HG02642 (cell line): ENCODE results near the gene NPSR1.

Source experiments
- ATAC-seq: cut with Tn5 transposase; IDR thresholded peaks from one replicate; pipeline ENCODE4 v1.9.1; 2021; ENCODE audit warnings: mild to moderate bottlenecking; ENCODE audit not compliant: unreplicated experiment, poor library complexity

Gene NPSR1

DNA sequence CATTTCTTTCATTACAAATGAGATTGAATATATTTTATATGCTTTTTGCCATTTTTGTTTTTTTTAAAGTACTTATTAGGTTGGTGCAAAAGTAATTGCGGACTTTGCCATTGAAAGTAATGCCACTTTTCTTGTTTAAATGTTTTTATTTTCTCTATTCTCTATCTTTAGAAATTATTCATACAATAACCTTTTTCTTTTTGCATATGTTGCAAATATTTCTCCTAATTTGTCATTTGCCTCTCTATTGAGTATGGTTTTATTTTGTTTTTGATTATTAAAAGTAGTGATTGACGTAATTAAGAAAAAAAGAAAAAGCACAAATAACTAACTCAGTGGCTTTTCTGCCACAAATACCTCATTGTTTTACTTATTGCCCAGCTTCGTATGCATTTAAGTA lies 172.4 kb downstream of the NPSR1 start:
- ATAC-seq = no peak

DNA sequence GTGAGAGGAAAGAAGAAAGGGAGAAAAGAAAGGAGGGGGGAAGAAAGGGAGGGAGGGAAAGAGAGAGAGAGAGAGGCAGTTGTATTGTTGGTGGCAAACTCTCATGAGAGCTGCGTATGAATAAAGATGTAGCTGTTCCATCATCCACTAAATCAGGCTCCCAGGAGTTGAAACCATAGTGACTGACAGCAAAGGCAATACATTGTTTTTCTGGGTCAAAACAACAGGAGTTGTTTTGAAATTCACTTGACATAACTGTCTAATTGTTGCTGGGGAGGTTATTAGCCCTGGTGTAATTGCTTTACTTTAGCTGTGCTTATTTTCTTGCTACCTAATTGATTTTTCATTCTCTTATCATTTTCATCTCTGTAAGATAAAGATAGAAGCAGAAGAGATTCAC lies 173.4 kb downstream of the NPSR1 start:
- ATAC-seq = no peak

DNA sequence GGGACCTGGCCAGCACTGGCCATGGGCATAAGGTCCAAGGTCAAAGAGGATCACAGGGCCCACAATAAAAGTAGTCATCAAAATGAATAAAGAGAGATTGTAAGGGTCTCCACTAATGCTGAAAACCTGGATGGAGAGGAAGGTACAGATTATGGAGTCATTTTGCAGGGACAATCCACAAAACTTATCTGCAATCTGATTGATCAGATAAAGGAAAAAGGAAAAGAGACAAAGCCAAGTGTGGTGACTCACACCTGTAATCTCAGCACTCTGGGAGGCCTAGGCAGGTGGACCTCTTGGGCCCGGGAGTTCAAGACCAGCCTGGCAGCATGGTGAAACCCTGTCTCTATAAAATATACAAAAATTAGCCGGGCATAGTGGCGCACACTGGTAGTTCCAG lies 174.0 kb downstream of the NPSR1 start:
- ATAC-seq = no peak

DNA sequence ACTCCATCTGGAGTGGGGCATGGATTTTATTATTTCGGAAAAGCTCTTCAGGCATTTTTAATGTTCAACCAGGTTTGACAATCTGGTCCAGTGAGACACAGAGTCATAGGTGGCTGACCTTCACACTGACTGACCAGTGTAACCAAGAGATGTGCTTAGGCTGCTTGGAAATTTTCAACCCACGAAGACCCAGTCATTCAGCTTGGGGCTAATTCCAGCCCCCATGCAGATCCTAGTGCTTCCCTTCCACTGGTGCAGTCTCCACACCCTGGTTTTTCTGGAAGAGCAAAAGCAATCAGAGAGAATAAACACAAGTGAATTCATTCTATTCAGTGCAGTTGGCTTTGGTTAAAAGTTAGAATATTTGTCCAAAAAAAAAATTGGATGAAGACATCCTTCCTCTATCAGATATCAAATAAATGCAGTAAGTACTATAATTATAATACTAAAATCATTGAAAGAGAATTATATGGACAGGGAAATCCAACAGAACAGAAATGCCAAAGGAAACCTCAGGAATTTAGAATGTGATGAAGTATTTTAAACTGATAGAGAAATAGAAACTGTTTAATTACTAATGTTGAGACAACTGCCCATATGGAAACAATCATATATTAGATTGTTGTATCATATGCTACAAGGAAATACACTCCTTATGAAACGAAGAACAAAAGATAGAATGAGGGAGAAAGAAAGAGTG lies 178.0 kb downstream of the NPSR1 start:
- ATAC-seq = no peak

DNA sequence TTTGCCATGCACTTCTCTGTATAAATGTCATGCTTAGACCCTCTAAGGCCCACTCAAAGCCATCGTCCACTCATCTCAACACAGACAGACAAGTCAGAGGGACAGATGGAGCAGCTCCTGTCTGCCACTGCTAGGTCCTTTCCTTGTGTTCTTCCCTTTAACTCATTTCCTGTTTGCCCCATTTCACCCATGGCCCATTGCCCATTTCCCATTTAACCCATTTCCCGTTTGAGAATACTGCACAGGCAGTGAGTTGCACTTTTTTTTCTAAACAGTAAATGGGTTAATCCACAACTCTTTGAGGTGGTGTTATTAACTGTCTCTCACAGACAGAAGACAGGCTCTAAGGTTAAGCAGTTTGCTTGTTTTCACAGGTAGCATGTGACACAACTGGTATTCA lies 179.3 kb downstream of the NPSR1 start:
- ATAC-seq = no peak

DNA sequence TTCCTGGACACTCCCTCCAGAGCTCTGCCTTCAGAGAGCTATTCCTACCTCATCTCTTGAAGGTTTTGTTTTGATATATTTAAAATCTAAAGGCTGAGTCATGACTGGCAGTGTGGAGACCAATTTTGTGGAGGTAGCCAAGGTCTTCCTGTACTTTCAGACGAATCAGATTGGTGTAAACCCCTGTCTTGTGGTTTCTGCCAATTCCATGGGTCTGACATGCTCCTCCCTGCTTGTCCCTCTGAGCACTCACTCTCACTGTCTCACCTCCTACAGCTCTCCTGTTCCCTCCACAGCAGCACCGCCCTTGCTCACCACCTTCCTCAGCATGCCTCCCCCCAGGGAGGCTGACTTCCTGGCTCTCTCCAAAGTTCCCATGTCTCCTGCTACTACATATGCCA lies 179.8 kb downstream of the NPSR1 start:
- ATAC-seq = no peak

DNA sequence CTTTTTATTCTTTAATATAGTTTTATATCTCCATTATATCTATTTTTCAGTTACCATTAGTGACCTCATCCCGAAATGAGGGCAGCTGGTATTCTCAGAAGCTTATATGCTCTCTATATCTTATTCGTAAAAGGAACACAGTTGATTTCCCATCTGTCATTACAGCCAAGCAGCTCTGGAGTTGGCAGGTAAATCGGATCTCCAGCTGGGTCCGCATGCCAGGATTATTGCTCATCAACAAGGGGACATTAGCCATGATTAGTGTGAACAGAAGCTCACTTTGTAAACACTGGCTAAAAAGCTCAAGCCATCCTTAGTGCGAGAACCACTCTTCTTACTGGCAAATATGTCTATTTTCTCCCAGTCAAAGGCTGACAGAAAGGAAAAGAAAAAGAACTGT lies 180.3 kb downstream of the NPSR1 start:
- no peak for ATAC-seq

DNA sequence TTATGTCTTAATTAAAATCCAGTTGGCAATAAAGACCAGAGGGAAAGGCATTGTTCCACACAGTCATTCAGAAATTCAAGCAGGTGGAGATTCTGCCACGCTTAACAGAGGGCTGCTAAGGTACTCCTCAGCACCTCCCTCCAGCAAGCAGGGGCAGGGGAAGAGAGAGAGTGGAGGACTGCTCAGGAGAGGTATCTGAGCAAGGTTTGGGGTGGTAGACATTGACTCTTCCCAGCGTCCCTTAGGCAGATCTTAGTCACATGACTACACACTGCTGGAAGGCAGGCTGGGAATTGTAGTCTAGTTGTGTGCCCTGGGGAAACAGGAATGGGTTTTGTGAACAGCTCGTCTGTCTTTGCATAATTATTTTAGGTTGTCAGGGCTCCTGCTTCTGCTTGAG lies 181.6 kb downstream of the NPSR1 start:
- ATAC-seq = no peak

DNA sequence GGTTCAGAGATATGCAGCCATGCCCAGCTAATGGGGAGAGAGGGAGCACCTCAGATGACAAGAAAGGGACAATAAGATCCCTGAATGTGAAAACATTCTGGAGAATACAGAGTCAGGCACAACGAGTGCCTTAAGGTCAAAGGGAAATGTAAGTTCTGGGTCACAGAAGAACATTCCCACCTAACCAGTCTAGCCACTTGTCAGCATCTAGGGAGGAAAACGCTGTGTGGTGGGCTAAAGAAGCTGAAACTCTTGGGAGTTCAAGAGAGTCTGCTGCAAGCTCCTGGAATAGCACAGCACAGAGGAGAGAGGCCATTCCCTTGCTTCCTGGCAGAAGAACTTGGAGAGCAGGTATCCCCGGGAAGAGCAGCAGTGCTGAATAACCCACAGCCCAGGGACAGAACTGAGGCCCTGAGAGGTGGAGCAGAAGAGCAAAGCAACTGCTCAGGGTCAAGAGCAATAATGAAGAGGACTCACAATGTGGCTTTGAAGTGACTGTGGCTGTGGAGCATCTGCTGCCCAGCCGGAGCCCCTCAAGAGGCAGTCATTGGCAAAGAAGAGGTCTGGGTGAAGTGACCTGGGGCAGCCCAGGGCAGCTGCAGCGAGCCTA lies 182.3 kb downstream of the NPSR1 start:
- ATAC-seq = no peak

DNA sequence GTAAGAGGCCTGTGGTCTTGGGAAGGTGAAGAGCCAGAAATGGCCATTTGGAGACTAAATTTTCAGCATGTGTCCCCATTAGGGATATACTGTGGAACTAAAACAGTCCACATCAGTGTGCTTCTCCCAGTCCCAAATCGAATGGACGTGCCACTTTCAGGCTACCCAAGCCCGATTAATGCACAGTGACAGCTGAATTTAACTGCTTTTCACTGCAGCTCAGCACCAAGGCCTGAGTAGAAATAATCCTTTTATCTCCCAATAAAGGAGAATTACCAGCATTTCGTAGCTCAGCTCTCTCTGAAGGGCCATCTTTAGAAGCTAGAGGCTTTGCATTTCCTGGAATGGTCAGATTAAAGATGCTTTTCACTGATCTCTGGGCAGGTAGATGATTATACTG lies 183.3 kb downstream of the NPSR1 start:
- ATAC-seq = no peak

DNA sequence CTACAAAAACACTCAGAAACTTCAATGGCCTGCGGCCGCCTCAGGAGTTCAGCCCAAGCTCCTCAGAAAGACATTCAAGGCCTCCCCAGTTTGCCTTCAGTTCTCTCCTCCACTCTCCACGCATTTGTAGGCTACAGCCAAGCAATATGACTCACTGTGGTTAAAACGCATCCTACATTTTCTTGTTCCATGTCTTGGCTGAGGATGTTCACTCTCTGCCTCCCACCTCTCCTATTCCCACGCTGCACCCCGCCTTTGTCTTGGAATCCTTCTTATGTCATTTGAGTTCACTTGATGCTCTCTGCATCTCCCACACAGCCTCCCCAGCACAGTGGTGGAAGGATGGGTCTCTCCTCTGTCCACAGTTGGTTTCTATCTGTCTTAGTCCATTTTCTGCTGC lies 184.8 kb downstream of the NPSR1 start:
- ATAC-seq = no peak

DNA sequence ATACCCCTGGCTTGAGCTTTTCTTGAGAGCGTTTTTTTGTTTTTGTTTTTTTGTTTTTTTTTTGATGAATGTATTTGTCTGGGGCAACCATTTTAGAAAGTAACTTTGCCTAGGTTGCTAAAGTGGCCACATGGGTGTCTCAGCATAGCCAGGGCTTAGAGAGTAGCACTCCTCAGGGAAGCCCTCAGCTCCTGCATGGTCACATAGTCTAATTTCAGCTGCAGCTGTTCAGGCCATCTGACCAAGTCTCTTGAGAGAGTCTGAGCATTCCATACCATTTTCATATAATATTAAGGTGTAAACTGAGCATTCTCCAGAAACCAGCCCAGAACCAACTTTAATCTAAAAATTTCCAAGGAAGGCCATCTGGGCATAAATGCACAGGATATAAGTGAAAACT lies 186.4 kb downstream of the NPSR1 start:
- no peak for ATAC-seq

DNA sequence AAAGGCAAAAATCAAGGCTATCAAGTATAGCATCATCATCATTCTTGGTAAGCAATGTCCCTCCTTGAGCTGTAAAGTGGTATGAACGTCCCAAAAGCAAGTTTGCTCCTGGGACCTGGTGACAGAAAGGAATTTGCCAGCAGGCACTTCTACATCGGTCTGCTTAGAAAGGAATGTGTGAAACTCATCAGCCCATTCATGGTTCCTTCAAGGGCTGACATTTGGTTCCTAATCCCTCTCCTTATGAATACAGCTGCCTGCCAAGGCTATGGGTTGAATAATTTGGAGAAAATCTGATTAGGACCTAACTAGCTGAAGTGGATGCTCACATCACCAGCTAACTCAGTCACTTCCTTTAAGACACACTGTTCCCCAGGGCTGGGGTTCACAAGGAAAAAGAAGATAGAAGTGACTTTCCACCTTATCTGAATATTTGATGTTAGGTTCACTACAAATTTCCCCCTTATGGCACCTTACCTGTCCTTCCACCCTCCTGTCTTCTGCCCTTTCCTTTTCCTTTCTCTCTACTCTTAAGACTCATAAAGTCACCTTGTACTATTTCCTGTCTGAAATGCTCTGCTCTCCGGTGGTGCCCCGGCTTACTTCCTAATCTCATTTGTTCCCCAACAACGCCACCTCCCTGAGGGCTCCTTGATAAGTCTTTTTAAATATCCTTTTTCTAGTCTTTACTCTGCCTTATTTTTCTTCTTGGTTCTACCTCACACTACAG lies 187.1 kb downstream of the NPSR1 start:
- no peak for ATAC-seq

DNA sequence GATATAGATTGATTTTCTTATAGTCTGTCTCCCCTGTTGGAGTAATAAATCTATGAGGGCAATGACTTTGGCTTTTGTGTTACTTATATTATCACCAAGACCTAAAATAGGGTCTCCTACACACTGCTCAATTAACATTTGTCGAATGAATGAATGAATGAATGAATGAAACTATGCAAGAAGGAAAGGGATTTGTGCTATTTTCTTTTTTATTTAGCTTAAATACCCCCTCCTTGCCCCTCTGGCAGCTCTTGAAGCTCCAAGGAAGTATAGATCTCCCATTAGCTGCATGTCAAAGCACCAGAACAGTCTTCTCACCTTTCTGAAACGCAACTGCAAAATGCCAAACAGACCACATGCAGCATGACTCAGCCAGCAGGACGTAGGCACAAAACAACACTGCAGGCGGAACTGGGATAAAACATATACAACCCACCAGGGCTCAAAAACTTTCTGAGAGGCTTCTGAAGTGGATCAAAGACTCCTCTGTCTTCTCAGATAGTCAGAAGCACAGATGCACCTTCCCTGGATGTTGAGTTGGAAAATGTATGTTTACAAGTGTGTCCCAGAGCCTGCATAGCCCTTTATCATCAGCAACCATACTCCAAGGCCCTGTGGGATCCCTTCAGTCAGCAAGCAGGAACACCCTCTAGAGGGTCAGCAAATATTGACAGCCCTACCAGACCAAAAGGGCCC lies 187.8 kb downstream of the NPSR1 start:
- ATAC-seq = no peak

DNA sequence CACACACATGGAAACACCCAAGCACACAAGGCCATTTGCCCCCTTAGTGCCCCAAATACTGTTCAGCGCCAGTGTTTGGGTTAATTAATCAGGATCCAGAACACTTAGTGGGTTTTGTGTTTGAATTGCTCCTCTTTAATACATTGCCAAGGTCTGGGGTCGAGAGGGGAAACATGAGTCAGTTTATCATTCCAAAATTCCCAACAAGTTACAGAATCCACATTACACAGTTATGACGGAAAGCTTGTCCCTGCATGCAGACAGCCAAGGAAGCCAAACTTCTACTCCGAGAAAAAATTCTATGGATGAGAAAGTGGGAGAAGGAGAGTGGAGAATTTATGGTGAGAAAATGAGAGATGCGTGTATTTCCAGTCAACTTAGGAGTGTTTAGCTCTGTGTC lies 189.0 kb downstream of the NPSR1 start:
- no peak for ATAC-seq

DNA sequence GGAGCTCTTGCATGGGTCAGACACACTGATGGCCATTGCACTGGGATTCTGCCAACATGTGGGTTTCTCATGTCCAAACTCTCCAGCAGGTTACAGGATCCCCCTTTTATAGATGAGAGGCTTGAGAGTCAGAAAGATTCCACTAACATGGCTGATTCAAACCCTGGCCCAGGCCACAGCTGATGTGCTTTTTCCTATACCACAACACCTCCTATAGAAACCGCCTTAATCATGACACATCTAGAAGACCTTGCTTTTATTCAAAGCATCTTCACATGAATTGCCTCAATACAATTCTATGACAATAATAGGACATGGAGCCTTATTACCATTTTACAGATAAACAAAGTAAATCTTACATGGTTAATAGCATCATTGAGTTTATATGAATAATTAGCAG lies 190.7 kb downstream of the NPSR1 start:
- no peak for ATAC-seq

DNA sequence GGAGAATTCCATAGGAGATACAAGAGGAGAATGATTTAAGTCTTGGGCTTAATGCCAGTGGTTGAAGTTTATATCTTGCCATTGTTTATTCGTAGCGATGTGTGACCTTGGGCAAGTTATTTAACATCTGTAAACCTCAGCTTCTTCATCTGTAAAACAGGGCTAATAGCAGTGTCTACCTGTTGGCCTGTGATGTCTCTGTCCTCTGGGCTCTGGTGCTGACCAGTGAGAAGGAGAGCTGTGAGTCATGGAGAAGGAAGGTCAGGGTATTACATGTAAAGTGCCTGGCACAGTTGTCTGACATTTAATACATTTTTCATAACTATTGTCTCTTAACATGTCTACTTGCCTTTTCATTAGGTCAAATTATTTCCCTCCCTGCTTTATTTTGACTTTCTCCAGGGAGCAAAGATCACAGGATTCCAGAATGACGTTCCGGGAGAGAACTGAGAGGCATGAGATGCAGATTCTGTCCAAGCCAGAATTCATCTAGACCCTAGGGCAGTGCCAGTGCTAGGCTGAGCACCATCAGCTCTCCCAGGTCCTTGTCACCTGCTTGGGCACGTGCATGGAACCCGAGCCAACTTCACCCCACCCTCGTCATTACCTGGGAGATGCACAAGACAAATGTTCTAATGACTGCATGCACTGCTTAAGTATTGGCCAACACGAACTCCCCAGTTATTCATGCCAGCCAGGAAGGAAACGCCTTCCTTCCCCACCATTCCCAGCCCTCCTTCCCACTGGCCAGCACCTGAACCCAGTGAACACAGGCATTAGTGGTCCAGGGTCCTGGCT lies 191.3 kb downstream of the NPSR1 start:
- ATAC-seq = no peak

DNA sequence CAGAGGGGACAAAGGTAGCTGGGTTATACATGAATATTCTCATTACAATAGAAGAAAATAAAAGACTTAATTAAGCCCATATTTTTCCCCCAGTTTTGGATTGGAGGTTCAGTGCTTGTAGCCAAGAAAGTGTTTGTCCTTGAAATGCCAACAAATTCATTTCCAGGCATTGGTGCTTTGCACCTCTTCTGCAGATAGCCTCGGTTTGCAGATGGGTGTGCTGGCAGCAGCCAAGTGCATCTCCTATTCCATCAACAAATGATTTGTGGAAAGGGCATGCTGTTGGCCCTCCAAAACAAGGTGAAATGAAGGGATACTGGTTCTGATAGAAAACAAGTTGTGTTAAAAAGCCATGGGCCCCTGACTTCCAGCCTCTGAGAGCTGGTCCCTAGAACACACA lies 192.0 kb downstream of the NPSR1 start:
- ATAC-seq = no peak

DNA sequence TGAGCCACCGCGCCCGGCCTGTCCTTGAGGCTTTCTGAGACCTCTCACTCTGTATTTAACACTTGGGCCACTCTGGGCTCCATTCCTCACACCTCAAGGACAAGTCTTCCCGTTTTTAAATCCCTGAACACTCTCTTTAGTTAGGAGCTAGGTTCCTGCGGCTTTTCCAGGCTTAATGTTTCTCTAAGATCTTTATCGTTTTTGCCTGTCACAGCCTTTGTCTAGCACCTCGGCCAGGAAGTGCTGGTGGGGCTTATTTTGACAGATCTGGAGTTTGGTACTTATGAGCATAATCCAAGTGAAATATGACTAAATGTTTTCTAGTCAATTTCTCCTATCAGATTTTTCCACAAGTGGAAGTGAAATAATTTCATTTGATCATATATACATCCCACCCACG lies 192.7 kb downstream of the NPSR1 start:
- ATAC-seq = no peak

DNA sequence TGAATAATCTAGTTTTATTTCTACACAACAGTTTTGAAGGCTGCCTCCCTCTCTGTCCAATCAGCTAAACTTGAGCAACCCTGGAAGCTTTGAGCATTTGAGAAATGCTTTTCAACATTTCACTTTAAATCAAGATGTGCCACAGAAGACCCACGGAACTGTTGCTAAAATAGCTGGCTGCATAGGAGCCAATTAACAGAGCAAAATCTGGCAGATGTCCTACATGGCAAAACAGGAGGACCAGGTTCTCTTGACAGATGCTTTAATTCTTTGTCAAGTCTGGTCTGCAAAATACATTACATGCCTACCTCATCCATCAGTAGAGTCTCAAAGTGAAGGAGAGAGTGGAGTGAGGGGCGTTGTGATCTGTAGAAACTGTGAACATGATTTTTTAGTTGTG lies 193.4 kb downstream of the NPSR1 start:
- ATAC-seq = no peak
